Neural progenitor cell (in vitro differentiated cells): Measurements from ENCODE around the gene NBEA. TPM values are rescaled to one million over a fixed set of nuclear protein-coding genes. Genes with fewer than 3 reads are reported as not detected.

Experiments used
- DNase-seq: peaks from one replicate; pipeline ENCODE4 v3.0.0-alpha.2; 2016; ENCODE audit warnings: low spot score
- H2AFZ ChIP-seq: fragments of 200-600 bp; sonication (generic); replicated peaks from 2 replicates; pipeline ENCODE4 v1.6.1; 2016; ENCODE audit warnings: antibody characterized with exemption
- H3F3A ChIP-seq: fragments of 200-600 bp; sonication (generic); 2 replicates; pipeline ENCODE4 v1.6.1; 2016; ENCODE audit warnings: antibody characterized with exemption, low read depth
- H3K27ac ChIP-seq: fragments of 200-600 bp; sonication (generic); 2 replicates; pipeline ENCODE4 v1.5.1; 2016; ENCODE audit warnings: mild to moderate bottlenecking
- H3K27me3 ChIP-seq: fragments of 200-600 bp; sonication (generic); 2 replicates; pipeline ENCODE4 v1.6.1; 2016; ENCODE audit warnings: mild to moderate bottlenecking, moderate library complexity
- H3K36me3 ChIP-seq: fragments of 200-600 bp; sonication (generic); 2 replicates; pipeline ENCODE4 v1.5.1; 2016
- H3K4me1 ChIP-seq: fragments of 200-600 bp; sonication (generic); 2 replicates; pipeline ENCODE4 v1.6.1; 2016; ENCODE audit warnings: mixed run types
- H3K4me2 ChIP-seq: fragments of 200-600 bp; sonication (generic); 2 replicates; pipeline ENCODE4 v1.6.1; 2016
- H3K4me3 ChIP-seq: fragments of 200-600 bp; sonication (generic); 2 replicates; pipeline ENCODE4 v1.5.1; 2016
- H3K79me2 ChIP-seq: fragments of 200-600 bp; sonication (generic); 2 replicates; pipeline ENCODE4 v1.6.1; 2016; ENCODE audit warnings: low read depth
- H3K9ac ChIP-seq: fragments of 200-600 bp; sonication (generic); 2 replicates; pipeline ENCODE4 v1.6.1; 2016
- H3K9me3 ChIP-seq: fragments of 200-600 bp; sonication (generic); 2 replicates; pipeline ENCODE4 v1.5.1; 2016; ENCODE audit warnings: low read depth
- H4K20me1 ChIP-seq: fragments of 200-600 bp; sonication (generic); 2 replicates; pipeline ENCODE4 v1.6.1; 2016; ENCODE audit warnings: low read depth
- H3K27ac Mint-ChIP-seq: 3 replicates; pipeline ENCODE4 v1.8.0; 2021; ENCODE audit warnings: mixed read lengths
- H3K27me3 Mint-ChIP-seq: 2 replicates; pipeline ENCODE4 v1.8.0; 2022; ENCODE audit warnings: low read depth, mild to moderate bottlenecking, inconsistent platforms, moderate library complexity, mixed read lengths; ENCODE audit not compliant: insufficient read depth
- H3K36me3 Mint-ChIP-seq: 3 replicates; pipeline ENCODE4 v1.8.0; 2021; ENCODE audit warnings: mixed read lengths
- H3K4me1 Mint-ChIP-seq: 3 replicates; pipeline ENCODE4 v1.8.0; 2021; ENCODE audit warnings: mixed read lengths
- H3K4me3 Mint-ChIP-seq: 3 replicates; pipeline ENCODE4 v1.8.0; 2021; ENCODE audit warnings: mild to moderate bottlenecking, moderate library complexity, mixed read lengths
- H3K9me3 Mint-ChIP-seq: 3 replicates; pipeline ENCODE4 v1.8.0; 2020; ENCODE audit warnings: mixed read lengths
- EZH2 ChIP-seq: fragments of 200-600 bp; sonication (generic); IDR thresholded peaks from 2 replicates; pipeline ENCODE4 v1.6.1; 2017; ENCODE audit warnings: antibody characterized with exemption, mild to moderate bottlenecking, moderate library complexity
- EZH2phosphoT487 ChIP-seq: fragments of 200-600 bp; sonication (generic); IDR thresholded peaks from 2 replicates; pipeline ENCODE4 v1.6.1; 2017; ENCODE audit warnings: antibody characterized with exemption
- total RNA-seq: library from RNA; depleted of rRNA; stranded (reverse); fragments of >200 nt; gene quantifications from 2 replicates; pipeline ENCODE4 v1.2.3, GENCODE V29; 2015; ENCODE audit warnings: low replicate concordance
- TF ChIP-seq, protein P1 (sequence below): fragments of 200-600 bp; sonication (generic); IDR thresholded peaks from 2 replicates; pipeline ENCODE4 v1.5.1; 2017; ENCODE audit warnings: antibody characterized with exemption, mild to moderate bottlenecking

Gene NBEA
- total RNA-seq, 1 donor from 2014 or later: 31.0 TPM

DNA sequence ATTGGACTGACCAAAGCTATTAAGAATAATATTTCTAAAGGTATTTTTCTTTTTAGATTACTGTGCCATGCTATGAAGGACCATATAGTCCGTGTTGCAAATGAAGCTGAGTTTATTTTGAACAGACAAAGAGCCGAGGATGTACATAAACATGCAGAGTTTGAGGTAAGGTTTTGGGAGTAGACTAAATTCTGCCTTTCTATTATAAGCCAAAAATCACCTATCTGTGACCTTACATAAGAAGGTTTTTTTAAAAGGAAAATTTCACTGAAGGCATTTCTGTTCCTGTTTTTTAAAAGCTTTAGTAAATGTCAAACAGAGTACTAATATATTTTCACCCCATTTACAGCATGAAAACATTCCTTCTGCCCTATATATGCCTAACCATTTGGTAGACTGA is 407.0 kb downstream of the NBEA start:
- no peaks in the 10 kb centered on the region for H3F3A ChIP-seq
- no peaks in the 10 kb centered on the region for H3K9me3 Mint-ChIP-seq
- H3K4me3 Mint-ChIP-seq: no peak overlapping the region
- H3K79me2 ChIP-seq: no peaks in the 10 kb centered on the region
- H3K9ac ChIP-seq: no peak overlapping the region
- no peak for DNase-seq
- no peaks in the 10 kb centered on the region for H3K36me3 ChIP-seq
- H3K36me3 Mint-ChIP-seq: peaks cover 4% of the 10 kb centered on the region
- H3K4me3 ChIP-seq: no peak overlapping the region
- H3K27me3 Mint-ChIP-seq: peaks cover 3% of the 10 kb centered on the region
- H3K27me3 ChIP-seq: no peaks in the 10 kb centered on the region
- no peak overlapping the region for H3K27ac ChIP-seq
- no peaks in the 10 kb centered on the region for H3K9me3 ChIP-seq
- no peak overlapping the region for H3K27ac Mint-ChIP-seq
- H4K20me1 ChIP-seq: no peaks in the 10 kb centered on the region
- peaks cover 11% of the 10 kb centered on the region for H3K4me1 ChIP-seq
- TF ChIP-seq, protein P1, sequence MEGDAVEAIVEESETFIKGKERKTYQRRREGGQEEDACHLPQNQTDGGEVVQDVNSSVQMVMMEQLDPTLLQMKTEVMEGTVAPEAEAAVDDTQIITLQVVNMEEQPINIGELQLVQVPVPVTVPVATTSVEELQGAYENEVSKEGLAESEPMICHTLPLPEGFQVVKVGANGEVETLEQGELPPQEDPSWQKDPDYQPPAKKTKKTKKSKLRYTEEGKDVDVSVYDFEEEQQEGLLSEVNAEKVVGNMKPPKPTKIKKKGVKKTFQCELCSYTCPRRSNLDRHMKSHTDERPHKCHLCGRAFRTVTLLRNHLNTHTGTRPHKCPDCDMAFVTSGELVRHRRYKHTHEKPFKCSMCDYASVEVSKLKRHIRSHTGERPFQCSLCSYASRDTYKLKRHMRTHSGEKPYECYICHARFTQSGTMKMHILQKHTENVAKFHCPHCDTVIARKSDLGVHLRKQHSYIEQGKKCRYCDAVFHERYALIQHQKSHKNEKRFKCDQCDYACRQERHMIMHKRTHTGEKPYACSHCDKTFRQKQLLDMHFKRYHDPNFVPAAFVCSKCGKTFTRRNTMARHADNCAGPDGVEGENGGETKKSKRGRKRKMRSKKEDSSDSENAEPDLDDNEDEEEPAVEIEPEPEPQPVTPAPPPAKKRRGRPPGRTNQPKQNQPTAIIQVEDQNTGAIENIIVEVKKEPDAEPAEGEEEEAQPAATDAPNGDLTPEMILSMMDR: no peak
- TF ChIP-seq EZH2 (no peak), EZH2phosphoT487 (no peak)
- no peak overlapping the region for H2AFZ ChIP-seq
- H3K4me2 ChIP-seq: no peak overlapping the region
- peaks cover 25% of the 10 kb centered on the region for H3K4me1 Mint-ChIP-seq

DNA sequence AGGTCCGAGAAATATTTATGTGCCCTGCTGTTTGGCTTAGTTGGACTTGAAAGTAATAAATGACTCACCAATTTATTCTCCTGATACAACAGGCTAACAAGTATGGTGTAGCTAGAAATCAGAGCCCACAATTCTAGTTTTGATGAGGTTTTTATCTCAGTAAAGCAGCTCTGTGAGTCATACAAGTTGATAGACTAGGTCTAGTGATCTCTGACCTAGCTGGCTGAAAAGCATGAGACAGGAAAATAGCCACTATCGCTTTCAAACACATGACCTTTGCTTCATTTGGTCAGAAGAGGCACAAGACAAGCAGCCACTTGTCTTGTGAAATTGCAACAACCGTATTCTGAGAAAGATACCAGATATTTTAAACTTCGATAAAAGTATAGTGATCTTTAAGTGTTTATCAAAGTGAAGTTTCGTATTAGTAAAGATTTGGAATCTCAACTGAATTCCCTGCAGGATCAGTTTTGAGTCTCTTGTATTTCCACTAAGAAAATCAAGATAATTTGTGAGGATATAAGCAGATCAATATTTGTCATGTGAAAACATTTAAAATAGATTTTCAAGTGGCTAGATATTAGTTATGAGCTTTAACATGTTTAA is 407.7 kb downstream of the NBEA start:
- TF ChIP-seq EZH2phosphoT487 (no peak), EZH2 (no peak)
- TF ChIP-seq, protein P1: no peak
- Histone ChIP-seq H3K9me3 (no peaks in the 10 kb centered on the region), H3K36me3 (no peaks in the 10 kb centered on the region), H3K4me2 (no peak overlapping the region), H3K79me2 (no peaks in the 10 kb centered on the region), H3K27me3 (no peaks in the 10 kb centered on the region), H3K27ac (no peak overlapping the region), H3K4me3 (no peak overlapping the region), H4K20me1 (no peaks in the 10 kb centered on the region), H3K4me1 (peaks cover 11% of the 10 kb centered on the region), H2AFZ (no peak overlapping the region), H3F3A (no peaks in the 10 kb centered on the region), H3K9ac (no peak overlapping the region)
- H3K4me1 Mint-ChIP-seq: peaks cover 25% of the 10 kb centered on the region
- DNase-seq: no peak
- no peak overlapping the region for H3K27ac Mint-ChIP-seq
- no peak overlapping the region for H3K4me3 Mint-ChIP-seq
- H3K27me3 Mint-ChIP-seq: peaks cover 3% of the 10 kb centered on the region
- peaks cover 4% of the 10 kb centered on the region for H3K36me3 Mint-ChIP-seq
- H3K9me3 Mint-ChIP-seq: no peaks in the 10 kb centered on the region

DNA sequence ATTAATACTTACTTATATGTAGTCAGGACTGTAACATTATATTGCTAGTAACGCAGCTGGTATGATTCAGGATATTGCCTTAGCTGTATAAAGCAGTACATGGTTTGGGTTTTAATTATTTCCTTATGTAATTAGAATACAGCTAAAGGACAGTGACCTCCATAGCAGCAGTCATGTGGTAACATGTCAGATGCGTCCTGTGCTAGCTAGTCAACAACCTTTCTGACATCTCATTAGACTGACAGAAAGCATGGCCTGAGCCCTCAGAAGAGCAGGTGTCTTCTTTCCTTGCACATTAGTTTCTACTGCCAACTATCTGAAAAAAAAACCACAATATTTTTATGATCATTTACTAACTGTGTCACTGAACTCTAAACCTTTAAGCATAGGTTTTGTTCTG is 412.2 kb downstream of the NBEA start:
- H3K27ac ChIP-seq: no peak overlapping the region
- H3K4me1 Mint-ChIP-seq: peaks cover 6% of the 10 kb centered on the region
- no peaks in the 10 kb centered on the region for H3K9me3 Mint-ChIP-seq
- no peaks in the 10 kb centered on the region for H3K79me2 ChIP-seq
- no peaks in the 10 kb centered on the region for H4K20me1 ChIP-seq
- H3K4me3 ChIP-seq: no peak overlapping the region
- H3K9me3 ChIP-seq: no peaks in the 10 kb centered on the region
- no peak overlapping the region for H3K4me2 ChIP-seq
- H3K36me3 ChIP-seq: no peaks in the 10 kb centered on the region
- H2AFZ ChIP-seq: no peak overlapping the region
- peaks cover 10% of the 10 kb centered on the region for H3K36me3 Mint-ChIP-seq
- no peak overlapping the region for H3K4me3 Mint-ChIP-seq
- no peaks in the 10 kb centered on the region for H3F3A ChIP-seq
- peaks cover 6% of the 10 kb centered on the region for H3K4me1 ChIP-seq
- no peak overlapping the region for H3K9ac ChIP-seq
- H3K27me3 ChIP-seq: no peaks in the 10 kb centered on the region
- DNase-seq: no peak
- TF ChIP-seq, protein P1: no peak
- TF ChIP-seq EZH2: no peak
- no peak for TF ChIP-seq EZH2phosphoT487
- no peak overlapping the region for H3K27ac Mint-ChIP-seq
- H3K27me3 Mint-ChIP-seq: no peaks in the 10 kb centered on the region
